Panc1 (cell line): ENCODE data around the gene CLEC2L. TPM values are rescaled to one million over a fixed set of nuclear protein-coding genes. Genes with fewer than 3 reads are reported as not detected.

Source experiments
- ATAC-seq: fragments of 200-7000 bp; cut with Tn5 transposase; 2 replicates; pipeline ENCODE4 v1.9.1; 2020; ENCODE audit warnings: mild to moderate bottlenecking, moderate library complexity
- BruUV-seq: library from RNA; stranded (reverse); fragments of 400-500 nt; replicated peaks from 2 replicates; lab custom pipeline; 2021; lab: Mats Ljungman, UMichigan
- CTCF ChIA-PET: fragments of 300-600 bp; sonication (Branson Sonifier 250); formaldehyde crosslinking; loops from one replicate; lab custom pipeline; 2022; ENCODE audit warnings: antibody characterized with exemption; lab: Charles Lee
- POLR2A ChIA-PET: fragments of 300-600 bp; sonication (Branson Sonifier 250); formaldehyde crosslinking; loops from one replicate; lab custom pipeline; 2022; ENCODE audit warnings: antibody characterized with exemption; lab: Charles Lee
- DNase-seq: peaks from one replicate; pipeline ENCODE4 v3.0.0-alpha.2; 2010; ENCODE audit warnings: low read depth, low spot score
- H3K27ac ChIP-seq: 2 replicates; pipeline ENCODE4 v1.5.1; 2011; ENCODE audit warnings: mild to moderate bottlenecking, low read length, inconsistent platforms
- H3K27me3 ChIP-seq: fragments of 200-500 bp; sonication (Bioruptor generic); 2 replicates; pipeline ENCODE4 v1.6.0; 2014; ENCODE audit warnings: low read length, inconsistent platforms; ENCODE audit not compliant: control insufficient read depth, insufficient read depth
- H3K36me3 ChIP-seq: fragments of 200-500 bp; sonication (Bioruptor generic); 2 replicates; pipeline ENCODE4 v1.5.1; 2014; ENCODE audit warnings: inconsistent platforms, mild to moderate bottlenecking, low read length, moderate library complexity; ENCODE audit not compliant: control insufficient read depth, insufficient read depth
- H3K4me1 ChIP-seq: 2 replicates; pipeline ENCODE4 v1.5.1; 2011; ENCODE audit warnings: inconsistent platforms, mild to moderate bottlenecking, low read length, moderate library complexity; ENCODE audit not compliant: control insufficient read depth, insufficient read depth
- H3K4me3 ChIP-seq, 2 experiments: 2 replicates each; pipeline ENCODE4 v1.5.1; 2011 to 2012; ENCODE audit warnings: low read depth in 2 of 2, low read length in 2 of 2, mild to moderate bottlenecking in 2 of 2, inconsistent platforms in 1 of 2, moderate library complexity in 1 of 2
- H3K9me3 ChIP-seq: fragments of 200-500 bp; sonication (Bioruptor generic); 2 replicates; pipeline ENCODE4 v1.5.1; 2014; ENCODE audit warnings: low read depth, mild to moderate bottlenecking, inconsistent platforms, low read length, moderate library complexity; ENCODE audit not compliant: control insufficient read depth, insufficient read depth
- POLR2AphosphoS5 ChIP-seq: IDR thresholded peaks from 2 replicates; pipeline ENCODE4 v1.6.1; 2012; ENCODE audit warnings: mild to moderate bottlenecking, low read depth, low read length, moderate library complexity
- SIN3A ChIP-seq: IDR thresholded peaks from 2 replicates; pipeline ENCODE4 v1.6.1; 2012; ENCODE audit warnings: low read depth, mild to moderate bottlenecking, low read length, moderate library complexity, borderline replicate concordance; ENCODE audit not compliant: insufficient read depth
- TCF7L2 ChIP-seq: IDR thresholded peaks from 2 replicates; pipeline ENCODE4 v1.6.1; 2011; ENCODE audit warnings: mild to moderate bottlenecking, low read depth, low read length, inconsistent platforms
- in situ Hi-C: cut with HindIII; loops from 2 replicates; pipeline ENCODE4 v1.10.0; 2016; ENCODE audit warnings: low sequenced_read_pairs, low pct_unique_long_range_greater_than_20kb
- intact Hi-C: fragments of 100-400 bp; cut with micrococcal nuclease; formaldehyde crosslinking; loops from one replicate; pipeline ENCODE4 v1.10.0; 2022; ENCODE audit not compliant: unreplicated experiment
- total RNA-seq: library from RNA; stranded (reverse); gene quantifications from one replicate; pipeline ENCODE4 v1.2.1, GENCODE V29; 2021; ENCODE audit not compliant: unreplicated experiment
- TF ChIP-seq, protein P1 (sequence below): fragments of 450-650 bp; IDR thresholded peaks from 2 replicates; pipeline ENCODE4 v1.5.1; 2017; ENCODE audit warnings: mild to moderate bottlenecking
- TF ChIP-seq, protein P2 (sequence below), 2 experiments: IDR thresholded peaks; 2 replicates each; pipeline ENCODE4 v1.6.1; 2011 to 2012; ENCODE audit warnings: low read depth in 2 of 2, control low read depth in 1 of 2, low read length in 1 of 2, mild to moderate bottlenecking in 1 of 2, moderate library complexity in 1 of 2; ENCODE audit not compliant: insufficient read depth in 1 of 2

The CLEC2L gene
- total RNA-seq, 1 experiment from 2014 or later: not detected

DNA sequence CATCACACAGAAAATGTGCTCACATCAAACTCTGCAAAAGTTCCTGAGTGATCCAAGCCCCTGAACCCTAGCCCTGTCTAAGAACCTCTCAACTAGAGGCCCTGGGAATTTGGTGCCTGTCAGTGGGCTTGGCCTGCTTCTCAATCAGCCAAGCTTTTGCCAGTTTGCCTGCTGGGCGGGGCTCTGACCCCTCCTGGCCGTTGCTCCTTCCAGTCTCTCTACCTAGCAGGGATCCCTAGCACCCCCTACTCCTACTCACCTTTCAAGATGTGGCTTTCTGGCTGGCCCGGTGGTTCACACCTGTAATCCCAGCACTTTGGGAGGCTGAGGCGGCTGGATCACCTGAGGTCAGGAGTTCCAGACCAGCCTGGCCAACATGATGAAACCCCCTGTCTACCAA lies 42.1 kb upstream of the CLEC2L start:
- Histone ChIP-seq H3K27me3 (no peaks in the 10 kb centered on the region), H3K4me3 (no peak overlapping the region), H3K9me3 (no peaks in the 10 kb centered on the region), H3K4me1 (no peaks in the 10 kb centered on the region), H3K36me3 (no peaks in the 10 kb centered on the region), H3K27ac (no peak overlapping the region)
- BruUV-seq: no TSS peak
- POLR2A ChIA-PET: no interaction called here
- TF ChIP-seq TCF7L2: no peak
- ATAC-seq (no peak), DNase-seq (no peak)
- in situ Hi-C loops: no loop called here
- intact Hi-C loops: no loop called here
- CTCF ChIA-PET: no interaction called here

DNA sequence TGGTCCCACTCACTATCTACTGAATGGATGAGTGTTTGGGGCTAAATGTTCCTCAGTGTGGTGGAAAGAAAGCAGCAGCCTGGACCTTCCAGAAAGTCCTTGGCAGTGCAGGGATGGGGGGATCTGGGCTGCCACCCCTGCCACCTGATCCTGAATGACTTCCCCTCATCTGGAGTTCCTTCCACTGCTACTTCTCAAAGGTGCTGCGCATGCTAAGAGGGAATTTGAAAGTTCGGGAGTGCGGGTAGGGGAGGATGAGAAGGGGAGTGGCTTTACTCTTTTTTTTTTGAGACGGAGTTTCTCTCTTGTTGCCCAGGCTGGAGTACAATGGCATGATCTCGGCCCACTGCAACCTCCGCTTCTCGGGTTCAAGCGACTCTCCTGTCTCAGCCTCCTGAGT lies 41.4 kb upstream of the CLEC2L start:
- H3K4me1 ChIP-seq: no peaks in the 10 kb centered on the region
- no peak for DNase-seq
- no TSS peak for BruUV-seq
- H3K4me3 ChIP-seq: no peak overlapping the region
- intact Hi-C loops: no loop called here
- ChIA-PET CTCF (interaction anchor here (0.6 kb wide), 1 partner anchor 118 kb away, joined by 8 read pairs; no protein-coding TSS in a partner anchor), POLR2A (no interaction called here)
- no peaks in the 10 kb centered on the region for H3K36me3 ChIP-seq
- TF ChIP-seq, protein P1, sequence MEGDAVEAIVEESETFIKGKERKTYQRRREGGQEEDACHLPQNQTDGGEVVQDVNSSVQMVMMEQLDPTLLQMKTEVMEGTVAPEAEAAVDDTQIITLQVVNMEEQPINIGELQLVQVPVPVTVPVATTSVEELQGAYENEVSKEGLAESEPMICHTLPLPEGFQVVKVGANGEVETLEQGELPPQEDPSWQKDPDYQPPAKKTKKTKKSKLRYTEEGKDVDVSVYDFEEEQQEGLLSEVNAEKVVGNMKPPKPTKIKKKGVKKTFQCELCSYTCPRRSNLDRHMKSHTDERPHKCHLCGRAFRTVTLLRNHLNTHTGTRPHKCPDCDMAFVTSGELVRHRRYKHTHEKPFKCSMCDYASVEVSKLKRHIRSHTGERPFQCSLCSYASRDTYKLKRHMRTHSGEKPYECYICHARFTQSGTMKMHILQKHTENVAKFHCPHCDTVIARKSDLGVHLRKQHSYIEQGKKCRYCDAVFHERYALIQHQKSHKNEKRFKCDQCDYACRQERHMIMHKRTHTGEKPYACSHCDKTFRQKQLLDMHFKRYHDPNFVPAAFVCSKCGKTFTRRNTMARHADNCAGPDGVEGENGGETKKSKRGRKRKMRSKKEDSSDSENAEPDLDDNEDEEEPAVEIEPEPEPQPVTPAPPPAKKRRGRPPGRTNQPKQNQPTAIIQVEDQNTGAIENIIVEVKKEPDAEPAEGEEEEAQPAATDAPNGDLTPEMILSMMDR: no peak
- TF ChIP-seq TCF7L2: no peak
- TF ChIP-seq, protein P2, sequence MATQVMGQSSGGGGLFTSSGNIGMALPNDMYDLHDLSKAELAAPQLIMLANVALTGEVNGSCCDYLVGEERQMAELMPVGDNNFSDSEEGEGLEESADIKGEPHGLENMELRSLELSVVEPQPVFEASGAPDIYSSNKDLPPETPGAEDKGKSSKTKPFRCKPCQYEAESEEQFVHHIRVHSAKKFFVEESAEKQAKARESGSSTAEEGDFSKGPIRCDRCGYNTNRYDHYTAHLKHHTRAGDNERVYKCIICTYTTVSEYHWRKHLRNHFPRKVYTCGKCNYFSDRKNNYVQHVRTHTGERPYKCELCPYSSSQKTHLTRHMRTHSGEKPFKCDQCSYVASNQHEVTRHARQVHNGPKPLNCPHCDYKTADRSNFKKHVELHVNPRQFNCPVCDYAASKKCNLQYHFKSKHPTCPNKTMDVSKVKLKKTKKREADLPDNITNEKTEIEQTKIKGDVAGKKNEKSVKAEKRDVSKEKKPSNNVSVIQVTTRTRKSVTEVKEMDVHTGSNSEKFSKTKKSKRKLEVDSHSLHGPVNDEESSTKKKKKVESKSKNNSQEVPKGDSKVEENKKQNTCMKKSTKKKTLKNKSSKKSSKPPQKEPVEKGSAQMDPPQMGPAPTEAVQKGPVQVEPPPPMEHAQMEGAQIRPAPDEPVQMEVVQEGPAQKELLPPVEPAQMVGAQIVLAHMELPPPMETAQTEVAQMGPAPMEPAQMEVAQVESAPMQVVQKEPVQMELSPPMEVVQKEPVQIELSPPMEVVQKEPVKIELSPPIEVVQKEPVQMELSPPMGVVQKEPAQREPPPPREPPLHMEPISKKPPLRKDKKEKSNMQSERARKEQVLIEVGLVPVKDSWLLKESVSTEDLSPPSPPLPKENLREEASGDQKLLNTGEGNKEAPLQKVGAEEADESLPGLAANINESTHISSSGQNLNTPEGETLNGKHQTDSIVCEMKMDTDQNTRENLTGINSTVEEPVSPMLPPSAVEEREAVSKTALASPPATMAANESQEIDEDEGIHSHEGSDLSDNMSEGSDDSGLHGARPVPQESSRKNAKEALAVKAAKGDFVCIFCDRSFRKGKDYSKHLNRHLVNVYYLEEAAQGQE (IDR thresholded peaks at IDR 0.05; ENCODE audit: insufficient read depth in 1 of 2, low read depth in 2 of 2, low read length in 1 of 2): no peak
- TF ChIP-seq POLR2AphosphoS5: no peak
- no peak for TF ChIP-seq SIN3A
- in situ Hi-C loops: no loop called here
- no peaks in the 10 kb centered on the region for H3K27me3 ChIP-seq
- no peaks in the 10 kb centered on the region for H3K9me3 ChIP-seq
- no peak for ATAC-seq
- no peak overlapping the region for H3K27ac ChIP-seq

DNA sequence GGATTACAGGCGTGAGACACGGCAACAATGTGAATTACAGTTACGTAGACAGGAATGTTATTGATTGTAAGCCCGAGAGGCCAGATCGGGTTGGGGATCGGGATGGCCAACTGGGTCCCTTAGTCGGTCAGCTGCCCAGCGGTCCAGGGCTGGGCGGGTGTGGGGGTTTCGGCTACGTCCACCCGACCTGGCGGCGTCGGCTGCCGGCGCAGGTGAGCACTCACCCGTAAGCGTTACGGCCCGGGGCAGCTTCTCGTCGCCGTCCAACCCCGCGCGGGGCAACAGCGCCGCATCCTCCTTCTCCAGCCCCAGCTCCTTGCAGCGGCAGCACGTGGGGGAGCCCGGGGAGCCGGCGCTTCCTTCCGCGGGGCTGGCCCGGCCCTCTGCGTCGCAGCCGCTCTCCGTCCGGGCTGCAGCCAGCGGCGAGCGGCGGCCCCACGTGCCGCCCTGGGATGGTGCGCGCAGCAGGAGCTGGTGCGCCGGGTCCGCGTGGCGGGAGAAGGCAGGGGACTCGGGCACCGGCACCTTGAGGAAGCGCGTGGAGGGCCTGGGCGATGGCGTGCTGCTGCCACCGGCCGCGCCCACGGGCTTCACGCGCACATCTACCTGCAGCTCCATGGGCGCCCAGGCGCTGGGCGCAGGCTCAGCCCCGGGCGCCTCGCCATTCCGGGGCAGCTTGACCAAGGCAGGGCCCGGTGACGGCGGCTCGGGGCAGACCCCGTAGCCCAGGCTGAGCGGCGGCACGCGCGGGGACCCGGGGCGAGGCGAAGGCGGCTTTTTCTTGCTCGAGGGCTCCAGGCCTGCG lies 40.6 kb upstream of the CLEC2L start:
- no peak for TF ChIP-seq SIN3A
- TF ChIP-seq POLR2AphosphoS5: no peak
- TF ChIP-seq, protein P1: no peak
- TF ChIP-seq, protein P2 (IDR thresholded peaks at IDR 0.05; ENCODE audit: insufficient read depth in 1 of 2, low read depth in 2 of 2, low read length in 1 of 2): no peak
- no peak for TF ChIP-seq TCF7L2
- DNase-seq: no peak
- Histone ChIP-seq H3K27me3 (no peaks in the 10 kb centered on the region), H3K9me3 (no peaks in the 10 kb centered on the region), H3K27ac (no peak overlapping the region), H3K4me1 (no peaks in the 10 kb centered on the region), H3K36me3 (no peaks in the 10 kb centered on the region), H3K4me3 (no peak overlapping the region; a peak in 1 of 4 replicates)
- ChIA-PET POLR2A (no interaction called here), CTCF (interaction anchor here (0.6 to 0.7 kb wide), 2 partner anchors 117 to 525 kb away, joined by 3 to 8 read pairs; no protein-coding TSS in a partner anchor)
- in situ Hi-C loops: no loop called here
- intact Hi-C loops: no loop called here
- no TSS peak for BruUV-seq
- no peak for ATAC-seq
